ENCODE measurements around the gene SMYD3.
A peak's percentile ranks its signal among the peaks of the same experiment; 100 is the strongest.

Gene SMYD3

DNA sequence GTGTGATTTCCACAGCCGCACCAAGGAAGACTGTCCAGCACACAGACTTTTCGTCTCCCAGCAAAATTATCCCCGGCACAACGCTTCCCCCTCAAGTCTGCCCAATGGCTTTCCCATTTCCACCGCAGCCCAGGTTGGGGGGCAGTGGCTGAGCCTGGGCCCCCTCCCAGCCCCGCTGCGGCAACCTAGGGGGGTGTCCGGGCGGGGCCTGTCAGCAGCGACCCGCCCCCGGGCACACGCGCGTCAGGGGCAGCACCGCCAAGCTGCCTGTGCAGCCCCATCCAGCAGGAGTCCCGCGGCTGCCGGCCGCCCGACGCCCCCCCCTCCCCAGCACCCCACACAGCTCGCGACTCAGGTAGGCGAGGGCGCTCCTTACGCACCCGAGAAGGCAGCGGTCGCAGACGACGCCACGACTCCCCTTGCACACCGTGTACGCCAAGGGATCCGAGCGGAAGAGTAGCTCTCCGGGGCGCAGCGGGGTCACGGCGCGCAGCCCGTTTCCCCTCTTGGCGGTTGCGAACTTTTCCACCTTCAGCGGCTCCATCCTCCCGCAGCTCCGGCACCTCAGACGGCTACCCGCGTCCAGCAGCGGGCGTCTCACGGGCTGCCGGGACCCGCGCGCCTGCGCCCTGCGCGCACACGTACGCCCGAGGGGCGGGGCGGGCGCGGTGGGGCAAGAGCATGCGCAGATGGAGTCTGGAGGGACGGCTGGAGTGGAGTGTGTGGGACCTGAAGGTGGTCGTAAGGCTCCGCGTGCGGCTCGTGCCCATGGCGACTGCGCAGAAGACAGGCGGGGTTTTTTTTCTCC is at the start of gene SMYD3:
SMYD3 (minus strand) TSS at position 606 of the 808 bp plus-strand sequence.
- peak; percentile 81 for DNase-seq

DNA sequence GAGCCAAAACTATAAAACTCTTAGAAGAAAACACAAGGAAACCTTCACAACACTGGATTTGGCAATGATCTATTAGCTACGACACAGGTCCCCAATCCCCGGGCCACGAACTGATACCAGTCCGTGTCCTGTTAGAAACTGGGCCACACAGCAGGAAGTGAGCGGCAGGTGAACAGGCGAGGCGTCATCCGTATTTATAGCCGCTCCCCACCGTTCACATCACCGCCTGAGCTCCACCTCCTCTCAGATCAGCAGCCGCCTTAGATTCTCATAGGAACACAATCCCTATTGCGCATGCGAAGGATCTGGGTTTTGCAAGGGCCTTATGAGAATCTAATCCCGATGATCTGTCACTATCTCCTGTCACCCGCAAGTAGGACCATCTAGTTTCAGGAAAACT is 47.1 kb upstream of the SMYD3 start:
- DNase-seq, result no peak

DNA sequence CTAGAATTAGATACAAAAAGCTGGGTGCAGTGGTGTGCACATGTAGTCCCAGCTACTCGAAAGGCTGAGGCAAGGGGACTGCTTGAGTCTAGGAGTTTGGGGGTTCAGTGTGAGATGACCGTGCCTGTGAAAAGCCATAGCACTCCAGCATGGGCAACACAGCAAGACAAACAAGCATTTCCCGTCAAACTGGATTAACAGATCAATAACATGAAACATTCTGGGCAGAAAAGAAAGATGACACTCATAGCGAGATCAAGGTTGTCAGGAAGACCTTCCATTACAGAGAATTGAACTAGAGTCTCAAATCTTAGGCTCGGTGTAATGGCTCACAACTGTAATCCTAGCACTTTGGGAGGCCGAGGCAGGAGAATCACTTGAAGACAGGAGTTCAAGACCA is 45.0 kb upstream of the SMYD3 start:
- DNase-seq, result no peak

DNA sequence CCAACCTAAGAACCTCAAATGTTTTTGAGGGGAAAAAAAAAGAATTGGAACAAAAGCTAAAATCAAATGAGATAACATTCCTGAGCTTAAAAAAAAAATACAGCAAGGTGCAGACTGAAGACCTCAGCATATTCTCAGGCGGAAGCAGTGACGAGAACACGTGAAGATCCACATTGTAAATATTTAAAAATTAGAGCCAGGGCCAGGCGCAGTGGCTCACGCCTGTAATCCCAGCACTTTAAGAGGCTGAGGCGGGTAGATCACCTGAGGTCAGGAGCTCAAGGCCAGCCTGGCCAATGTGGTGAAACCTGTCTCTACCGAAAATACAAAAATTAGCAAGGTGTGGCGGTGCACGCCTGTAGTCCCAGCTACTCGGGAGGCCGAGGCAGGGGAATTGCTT is 43.3 kb upstream of the SMYD3 start:
- DNase-seq, result no peak

DNA sequence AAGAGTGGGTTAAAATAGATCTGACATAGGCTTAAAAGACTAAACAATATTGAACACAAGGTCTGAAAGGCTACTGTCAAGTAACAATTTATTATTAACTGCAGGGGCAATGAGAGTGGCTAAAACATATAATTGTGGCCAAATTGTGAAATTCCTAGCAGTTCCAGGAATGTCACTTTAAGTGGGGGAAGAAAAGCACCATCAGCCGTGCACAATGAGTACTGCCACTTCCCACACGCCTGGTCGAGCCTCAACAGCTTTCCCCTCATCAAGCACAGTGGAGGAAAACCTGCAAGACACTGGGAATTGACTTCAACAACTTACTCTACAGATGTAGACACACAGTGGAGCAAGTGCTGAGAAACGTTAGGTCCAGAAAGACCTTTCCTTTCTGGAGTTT is 42.6 kb upstream of the SMYD3 start:
- no peak for DNase-seq

DNA sequence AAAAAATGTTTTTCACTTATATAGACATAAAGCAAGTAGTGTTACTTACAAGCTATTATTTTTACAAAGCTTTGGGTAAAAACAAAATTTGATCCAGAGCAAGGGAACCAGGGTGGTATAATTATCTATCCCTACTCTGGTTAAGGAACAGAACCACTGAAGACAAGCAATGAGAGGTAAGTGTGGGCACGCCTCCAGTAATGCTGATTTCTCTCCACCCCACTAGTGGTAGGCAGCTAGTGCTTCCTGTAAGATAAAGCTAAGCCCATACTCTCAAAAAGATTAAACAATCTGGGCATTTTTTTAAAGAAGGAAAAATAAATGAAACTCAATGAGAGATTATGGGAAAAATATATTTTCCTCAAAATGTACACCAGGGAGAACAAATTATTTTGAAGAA is 36.9 kb upstream of the SMYD3 start:
- DNase-seq, result no peak

DNA sequence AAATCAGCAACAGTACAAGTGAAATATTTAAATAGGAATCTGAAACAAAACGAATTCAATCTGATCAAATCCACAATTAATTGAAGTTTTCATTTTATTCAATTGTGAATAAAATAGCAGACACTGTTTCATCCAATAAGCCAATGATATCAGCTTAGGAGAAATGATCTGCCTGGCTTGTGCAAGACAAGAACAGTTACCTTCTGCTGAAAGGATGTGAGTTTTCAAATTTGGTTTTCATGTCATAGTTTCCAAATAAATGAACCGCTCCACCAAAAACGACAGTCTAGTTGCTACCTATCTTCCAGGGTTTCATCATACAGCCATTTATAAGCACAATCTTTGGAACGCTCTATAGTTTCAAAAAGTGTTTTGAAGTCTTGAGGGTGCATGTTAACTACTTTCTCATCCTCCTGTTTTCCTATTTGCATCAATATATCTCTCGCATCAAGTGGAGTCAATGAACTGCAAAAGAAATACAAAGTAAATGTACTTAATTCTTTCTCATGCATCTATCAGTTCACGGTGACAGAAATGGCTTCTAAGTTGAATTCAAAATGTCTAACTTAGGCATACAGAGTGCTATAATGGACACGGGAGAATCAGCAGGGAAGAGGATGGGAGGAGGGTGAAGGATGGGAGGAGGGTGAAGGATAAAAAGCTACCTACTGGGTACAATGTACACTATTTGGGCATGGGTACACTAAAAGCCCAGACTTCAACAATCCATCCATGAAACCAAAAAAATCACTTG is 33.8 kb upstream of the SMYD3 start:
- DNase-seq, result no peak

DNA sequence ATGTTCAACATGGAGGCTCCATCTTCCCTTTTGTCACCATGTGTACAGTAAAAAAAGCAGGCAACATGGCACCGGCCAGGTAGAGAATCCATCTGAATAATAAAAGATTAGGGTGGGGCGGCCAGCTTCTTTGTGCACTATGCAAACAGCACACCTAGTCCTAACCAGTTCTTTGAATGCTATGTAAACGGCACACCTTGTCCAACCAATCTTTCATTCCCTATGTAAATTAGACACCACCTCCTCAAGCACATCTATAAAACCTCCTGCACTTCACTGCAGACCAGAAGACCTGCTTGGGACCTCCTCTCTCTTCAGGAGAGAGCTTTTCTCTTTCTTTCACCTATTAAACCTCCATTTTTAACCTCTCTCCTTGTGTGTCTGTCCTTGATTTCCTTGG is 30.8 kb upstream of the SMYD3 start:
- no peak for DNase-seq

DNA sequence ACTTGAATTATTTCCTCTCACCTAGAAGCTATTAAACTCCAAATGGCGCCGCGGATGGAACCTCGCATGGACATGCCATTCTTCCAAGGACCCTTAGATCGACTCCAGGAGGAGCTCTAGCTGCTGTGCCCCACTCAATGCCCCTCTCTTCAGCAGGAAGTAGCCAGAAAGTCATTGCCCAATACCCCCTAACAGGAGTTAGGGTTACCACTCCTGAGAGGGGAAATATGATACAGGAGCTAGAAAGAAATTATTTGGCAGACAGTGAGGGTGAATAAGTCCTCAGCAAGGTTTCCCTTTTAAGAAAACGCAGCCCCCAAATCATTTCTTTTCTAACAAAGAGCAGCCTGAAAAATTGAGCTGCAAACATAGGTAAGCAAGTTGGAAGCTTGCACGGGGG is 30.4 kb upstream of the SMYD3 start:
- no peak for DNase-seq

DNA sequence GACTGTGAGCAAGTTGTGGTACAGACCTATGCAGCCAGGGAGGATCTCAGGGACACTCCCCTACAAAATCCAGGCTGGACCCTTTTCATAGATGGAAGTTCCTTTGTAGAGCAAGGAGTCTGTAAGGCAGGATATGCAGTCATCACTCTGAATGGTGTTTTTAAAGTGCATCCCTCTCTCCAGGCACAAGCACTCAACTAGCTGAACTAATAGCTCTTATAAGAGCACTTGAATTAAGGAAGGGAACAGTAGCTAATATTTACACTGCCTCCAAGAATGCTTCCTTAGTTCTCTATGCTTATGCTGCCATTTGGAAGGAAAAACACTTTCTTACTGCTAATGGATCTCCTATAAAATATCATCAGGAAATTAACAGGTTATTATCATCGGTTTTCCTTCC is 27.0 kb upstream of the SMYD3 start:
- DNase-seq, result no peak

DNA sequence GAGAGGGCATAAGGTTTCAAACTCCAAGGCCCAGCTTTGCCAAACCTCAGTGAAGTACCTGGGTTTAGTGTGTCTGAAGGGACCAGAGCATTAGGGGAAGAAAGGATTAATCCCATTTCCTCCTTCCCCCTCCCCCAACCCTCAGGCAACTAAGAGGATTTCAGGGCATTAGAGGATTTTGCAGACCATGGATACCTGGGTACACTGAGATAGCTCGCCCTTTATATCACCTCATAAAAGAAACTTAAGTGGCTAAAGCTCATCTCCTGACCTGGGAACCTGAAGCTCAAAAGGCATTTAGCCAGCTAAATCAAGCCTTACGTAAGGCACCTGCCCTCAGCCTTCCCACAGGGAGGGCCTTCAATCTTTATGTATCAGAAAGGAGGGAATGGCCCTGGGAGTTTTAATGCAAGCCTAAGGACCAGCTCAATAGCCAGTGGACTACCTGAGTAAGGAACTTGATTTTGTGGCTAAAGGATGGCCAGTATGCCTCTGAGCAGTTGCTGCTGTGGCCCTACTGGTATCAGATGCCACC is 26.4 kb upstream of the SMYD3 start:
- no peak for DNase-seq

DNA sequence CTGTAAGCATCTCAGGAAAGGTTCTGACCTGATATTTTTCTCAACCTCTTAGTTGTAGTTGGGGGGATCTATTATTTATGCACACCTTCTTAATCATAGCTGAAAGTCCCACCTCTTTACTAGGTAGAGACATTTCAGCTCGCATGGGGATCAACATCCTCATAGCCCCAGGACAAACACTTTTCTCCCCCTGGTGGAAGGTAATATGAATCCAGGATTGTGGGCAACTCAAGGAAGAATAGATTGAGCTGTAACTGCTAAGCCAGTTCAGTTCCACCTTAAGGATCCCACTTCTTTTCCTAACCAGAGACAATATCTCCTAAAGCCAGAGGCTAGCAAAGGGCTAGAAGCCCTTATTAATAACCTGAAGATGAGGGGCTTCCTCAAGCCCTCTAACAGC is 25.4 kb upstream of the SMYD3 start:
- no peak for DNase-seq

DNA sequence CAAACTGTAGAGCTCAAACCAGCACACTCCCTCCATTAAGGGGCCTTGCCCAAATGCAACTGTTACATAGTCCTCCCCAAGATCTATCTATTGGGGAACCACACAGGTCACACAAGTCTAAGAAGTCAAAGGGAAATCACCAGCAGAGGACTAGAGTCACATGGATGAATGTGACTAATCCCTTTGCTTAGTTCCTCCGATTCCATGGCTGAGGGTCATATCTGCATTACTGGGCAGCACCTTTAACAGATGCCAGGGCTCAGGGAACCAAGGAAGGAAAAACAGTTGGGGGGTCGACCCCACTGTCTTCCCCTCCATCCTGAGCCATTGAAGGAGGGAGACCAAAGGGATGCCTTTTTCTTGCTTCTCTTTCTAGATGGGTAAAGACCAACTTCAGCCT is 23.4 kb upstream of the SMYD3 start:
- DNase-seq, result no peak

DNA sequence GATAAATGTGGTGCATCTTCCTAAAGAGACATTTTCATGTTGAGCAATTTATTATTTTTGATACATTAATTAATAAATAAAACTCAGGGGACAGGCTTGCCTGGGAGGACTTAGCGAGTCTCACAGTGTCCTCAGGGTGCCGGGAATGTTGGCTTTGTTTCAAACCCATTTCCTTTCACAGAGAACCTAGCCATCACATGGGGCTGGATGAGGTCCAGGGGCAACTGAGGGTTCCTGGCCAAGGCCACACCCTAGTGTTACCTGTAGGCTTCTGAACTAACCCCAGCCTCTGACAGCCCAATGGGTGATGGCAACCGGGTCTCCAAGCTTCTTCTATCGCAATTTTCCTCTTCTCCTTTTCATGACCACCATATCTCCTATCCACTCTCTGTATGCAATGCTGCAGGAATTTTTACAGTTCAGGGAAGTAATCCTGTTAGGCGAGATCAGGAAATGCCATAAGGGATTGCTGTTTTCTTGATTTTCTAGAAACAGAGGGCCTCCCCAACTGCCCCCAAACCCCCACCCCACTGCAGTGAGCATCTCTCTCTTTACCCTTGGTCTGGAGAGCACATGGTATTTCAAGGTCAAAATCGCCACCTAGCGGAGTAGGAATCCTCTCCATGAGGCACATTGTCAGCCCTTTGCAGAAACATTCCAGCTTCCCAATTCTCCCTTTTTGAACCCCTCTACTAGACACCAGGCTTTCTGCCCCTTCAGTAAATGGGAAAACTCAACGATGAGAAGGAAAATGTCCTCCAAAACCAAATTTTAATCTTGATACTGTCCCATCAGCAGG is 22.1 kb upstream of the SMYD3 start:
- no peak for DNase-seq

DNA sequence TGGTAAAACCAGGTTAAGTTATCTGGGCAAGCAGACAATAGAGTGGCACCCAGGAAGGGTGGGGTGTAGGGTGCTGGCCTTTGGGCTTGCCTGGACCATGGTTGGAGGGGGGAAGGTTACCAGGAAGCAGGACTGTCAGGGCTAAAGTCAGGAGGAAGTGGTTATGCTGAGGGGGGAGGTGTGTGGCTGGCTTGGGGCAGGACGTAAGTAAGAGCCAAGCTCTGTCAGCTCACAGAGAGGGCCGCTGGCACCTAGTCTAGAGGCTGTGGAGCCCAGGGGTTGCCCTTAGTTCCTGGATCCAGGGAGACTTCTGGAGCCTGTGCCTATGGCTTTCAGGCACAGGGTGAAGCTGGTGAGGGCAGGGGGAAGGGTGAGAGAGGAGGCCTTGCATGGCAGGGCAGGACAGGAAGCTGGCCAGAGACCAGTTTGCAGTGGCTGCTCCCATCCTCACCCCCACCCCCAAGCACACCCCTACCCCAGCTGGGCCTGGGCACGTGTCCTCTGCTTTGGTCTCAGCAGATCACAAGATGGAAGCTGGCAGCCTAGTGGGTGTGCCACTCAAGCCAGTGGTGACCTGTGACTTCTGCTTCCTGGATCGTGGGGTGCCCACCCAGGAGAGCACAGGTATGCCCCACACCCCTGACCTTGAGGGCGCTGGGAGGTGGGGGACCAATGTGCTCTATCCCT is 20.5 kb upstream of the SMYD3 start:
- no peak for DNase-seq

DNA sequence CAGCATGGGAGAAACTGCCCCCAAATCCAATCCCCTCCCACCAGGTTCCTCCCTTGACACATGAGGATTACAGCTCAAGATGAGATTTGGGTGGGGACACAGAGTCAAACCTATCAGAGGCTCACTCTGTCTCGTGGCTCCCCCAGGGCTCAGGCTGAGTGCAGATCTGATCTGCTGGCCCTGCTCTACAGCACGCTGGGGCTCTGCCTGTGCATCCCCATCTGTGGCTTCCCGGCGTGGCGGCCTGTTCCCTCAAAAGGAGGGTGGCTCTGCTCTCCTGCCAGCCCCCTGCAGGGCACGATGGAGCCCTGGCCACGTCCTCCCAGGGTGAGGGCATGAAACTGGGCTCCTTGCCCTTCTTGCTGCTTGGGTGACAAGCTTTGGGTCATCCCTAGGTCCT is 19.8 kb upstream of the SMYD3 start:
- no peak for DNase-seq

DNA sequence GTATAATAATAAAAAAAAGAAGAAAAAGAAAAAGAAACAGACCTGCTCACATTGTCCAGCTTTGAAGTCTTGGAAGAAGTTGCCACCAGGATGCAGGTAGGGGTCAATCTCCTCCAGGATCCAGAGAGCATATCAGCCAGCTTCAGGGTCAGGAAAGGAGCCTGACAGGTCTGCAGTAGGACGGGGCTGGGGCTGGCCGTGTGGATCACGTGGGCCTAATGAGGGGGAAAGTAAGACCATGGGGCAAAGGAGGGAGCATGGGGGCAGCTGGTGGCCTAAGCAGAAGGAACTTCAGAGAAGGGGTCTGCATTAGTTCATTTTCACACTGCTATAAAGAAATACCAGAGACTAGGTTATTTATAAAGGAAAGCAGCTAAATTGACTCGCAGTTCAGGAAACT is 19.3 kb upstream of the SMYD3 start:
- no peak for DNase-seq

DNA sequence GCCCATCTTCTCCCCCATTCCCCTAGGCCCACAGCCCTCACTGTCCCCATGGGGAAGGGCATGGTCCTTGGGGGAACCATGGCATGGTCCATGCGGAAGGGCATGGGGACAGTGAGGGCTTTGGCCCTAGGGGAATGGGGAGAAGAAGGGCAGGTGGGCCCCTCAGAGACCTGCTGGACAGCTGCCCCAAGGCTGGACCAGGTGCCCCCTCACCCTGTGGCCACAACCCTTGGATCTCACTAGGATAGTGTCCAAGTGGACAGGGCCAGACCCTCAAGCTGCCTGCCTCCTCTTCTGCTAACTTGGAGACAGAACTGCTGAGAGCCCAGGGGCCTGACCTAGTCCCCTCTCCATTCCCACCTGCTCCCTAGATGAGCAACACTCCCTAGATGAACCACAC is 12.4 kb upstream of the SMYD3 start:
- DNase-seq, result no peak

DNA sequence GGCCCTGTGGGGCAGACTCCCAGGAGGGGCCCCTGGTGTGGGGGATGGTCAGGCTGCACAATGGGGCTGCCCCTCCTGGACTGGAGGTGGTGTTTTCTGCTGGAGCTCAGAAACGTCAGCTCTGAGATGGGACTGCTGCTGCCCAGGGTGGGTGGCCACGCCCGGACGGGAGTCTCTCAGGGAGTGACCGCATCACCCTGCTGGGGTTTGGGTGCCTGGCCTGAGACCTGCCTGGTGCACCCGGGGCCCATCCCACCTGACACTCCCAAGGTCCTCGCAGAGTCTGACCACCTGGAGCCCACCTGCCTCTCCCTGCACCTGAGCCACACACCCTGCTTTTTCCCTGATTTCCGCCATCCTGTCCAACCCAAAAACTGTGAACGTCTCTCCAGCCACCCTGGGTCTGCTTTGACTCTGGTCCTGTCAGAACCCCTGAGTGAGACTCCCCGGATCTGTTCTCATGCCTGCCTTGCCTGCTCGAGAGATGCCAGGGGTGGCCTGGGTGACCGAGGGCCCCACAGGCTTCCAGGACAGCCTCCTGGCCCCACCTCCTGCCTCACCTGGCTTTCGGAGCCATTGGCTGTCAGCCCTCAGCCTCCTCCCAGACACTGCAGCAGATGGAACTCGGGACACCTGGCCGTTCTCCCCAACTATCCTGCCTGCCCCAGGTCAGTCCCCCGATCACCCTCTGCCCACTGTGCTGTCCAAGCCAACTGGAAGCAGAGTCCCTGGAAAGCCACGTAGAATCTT is 11.6 kb upstream of the SMYD3 start:
- DNase-seq, result no peak

DNA sequence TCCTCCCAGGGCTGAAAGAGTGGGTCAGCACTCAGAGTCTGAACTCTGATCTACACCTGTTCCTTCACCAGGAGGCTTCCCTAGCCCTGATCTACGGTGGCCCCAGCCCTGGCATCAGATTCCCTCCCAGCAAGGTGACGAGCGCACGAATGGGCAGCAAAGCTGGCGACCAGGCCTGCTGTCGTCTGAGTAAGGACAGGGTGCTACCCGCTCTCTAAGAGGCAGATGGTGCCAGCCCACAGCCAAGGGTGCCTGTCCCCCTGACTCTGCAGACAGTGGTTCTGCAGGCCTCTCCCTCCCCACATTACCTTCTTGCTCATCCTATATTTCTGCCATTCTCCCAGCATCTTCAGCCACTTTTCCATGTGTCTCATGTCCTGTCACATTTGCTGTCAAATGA is 10.3 kb upstream of the SMYD3 start:
- no peak for DNase-seq

DNA sequence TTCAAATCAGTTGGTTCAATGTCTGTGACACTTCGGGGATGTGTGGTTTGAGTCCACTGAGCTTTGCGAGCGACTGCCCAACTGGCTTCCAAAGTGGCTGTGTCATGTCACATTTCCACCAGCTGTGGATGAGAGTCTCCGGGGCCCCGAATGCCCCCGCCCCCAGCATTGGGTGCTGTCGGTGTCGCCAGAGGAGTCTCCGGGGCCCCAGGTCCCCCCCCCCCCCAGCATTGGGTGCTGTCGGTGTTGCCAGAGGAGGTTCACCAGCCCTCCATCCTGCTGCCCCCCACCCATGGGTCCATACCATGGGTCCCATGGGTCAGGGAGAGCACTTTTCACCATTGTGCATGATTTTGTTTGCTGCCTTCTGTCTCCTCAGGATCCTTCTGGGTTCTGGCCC is 9.0 kb upstream of the SMYD3 start:
- no peak for DNase-seq

DNA sequence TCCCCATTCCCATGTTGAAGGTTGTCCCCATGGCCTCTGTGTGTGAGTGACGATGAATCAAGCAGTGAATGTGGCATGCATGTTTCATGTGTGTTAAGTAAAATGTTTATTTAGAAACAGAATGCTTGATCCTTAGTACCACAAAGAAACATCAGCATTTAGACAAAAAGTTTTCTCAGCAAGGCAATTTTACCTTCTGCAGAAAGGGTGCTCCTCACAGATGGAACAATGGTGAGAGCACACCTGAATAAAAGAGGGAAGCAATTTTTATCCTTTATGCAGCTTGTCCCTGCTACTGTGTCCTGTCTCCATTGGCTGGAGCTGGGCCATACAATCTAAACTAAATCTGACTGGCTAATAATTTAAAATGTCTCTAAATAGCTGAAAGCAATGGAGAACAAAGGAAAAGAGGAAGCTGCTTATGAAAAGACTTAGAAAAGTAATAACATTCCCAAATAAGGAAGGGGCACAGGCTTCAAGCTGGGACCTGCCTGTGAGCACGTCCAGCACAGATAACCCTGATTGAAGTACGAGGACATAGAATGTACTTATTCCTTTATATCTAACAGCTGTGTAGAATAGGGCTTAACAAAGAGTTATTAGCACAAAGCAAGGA is 8.4 kb upstream of the SMYD3 start:
- no peak for DNase-seq

Data from CD4-positive, alpha-beta T cell treated with Interleukin-21 for 1 hour (primary cell).